ENCODE results near the gene MTUS2. TPM values are rescaled to one million over a fixed set of nuclear protein-coding genes. Genes with fewer than 3 reads are reported as not detected.

Gene MTUS2
- total and polyA plus RNA-seq, 9 of the 15 experiments (the other 6 are each of a cell fraction or from before 2014, with no cell fraction given) = 0.01 to 0.28 (median 0.06) TPM; not detected in 1

DNA sequence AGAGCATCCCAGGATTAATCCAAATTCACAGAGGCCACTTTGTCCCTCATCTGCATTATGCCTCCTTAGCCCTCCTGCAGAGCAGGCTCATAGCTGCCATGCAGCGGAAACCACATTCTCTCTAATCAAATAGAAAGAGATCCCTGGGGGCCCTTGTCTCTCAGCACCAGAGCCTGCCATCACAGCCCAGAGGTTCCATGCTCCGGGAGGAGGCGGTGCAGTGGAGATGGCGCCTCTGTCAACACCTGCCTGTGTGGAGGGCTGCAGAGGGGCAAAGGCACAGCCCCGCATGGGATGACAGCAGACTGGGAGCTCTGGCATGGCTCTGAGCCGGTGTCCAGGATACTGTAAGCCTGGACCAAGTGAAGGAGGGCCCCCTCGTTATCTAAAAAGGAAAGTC is 664.1 kb downstream of the MTUS2 start:
- intact Hi-C loops (cut with micrococcal nuclease) (no loop called here), in situ Hi-C loops (cut with MboI) (no loop called here)
- H3K4me1 ChIP-seq (replicated peaks in 1 of 2; ENCODE audit: control insufficient read depth in 2 of 2, insufficient read depth in 2 of 2, low read length in 2 of 2) = peaks cover 0 to 4% of the 10 kb centered on the region in 2 experiments; a peak in 2 of 5 replicates
- H3K27ac ChIP-seq (ENCODE audit: extremely low read depth, low read depth, low read length) = no peak overlapping the region
- no TSS peak for BruUV-seq (replicated peaks)
- H4K20me1 ChIP-seq (replicated peaks; ENCODE audit: control insufficient read depth, insufficient read depth, low read length) = no peaks in the 10 kb centered on the region
- 7% methylated on average over 7 of the region's 7 CpGs for WGBS (ENCODE audit: insufficient coverage, low coverage, missing lambda C conversion rate)
- CTCF ChIA-PET (ENCODE audit: low intra/inter-chr PET ratio) = no interaction called here
- no peaks in the 10 kb centered on the region for H3K9me1 ChIP-seq (ENCODE audit: control insufficient read depth, insufficient read depth, low read length)
- no peak for ATAC-seq
- POLR2A ChIA-PET = interaction anchor here (0.8 to 1.0 kb wide), 2 partner anchors 12 to 36 kb away, joined by 3 to 4 read pairs; no protein-coding TSS in a partner anchor
- TF ChIP-seq ZBTB12 (CRISPR knock-in tag; IDR thresholded peaks at IDR 0.05) (no peak), CBFA2T3 (IDR thresholded peaks at IDR 0.05) (no peak), ZFP1 (CRISPR knock-in tag; IDR thresholded peaks at IDR 0.05) (no peak), RFX1 (IDR thresholded peaks at IDR 0.05) (no peak), KLF6 (CRISPR knock-in tag; IDR thresholded peaks at IDR 0.05; ENCODE audit: borderline replicate concordance) (no peak), ZNF79 (CRISPR knock-in tag; IDR thresholded peaks at IDR 0.05; ENCODE audit: low read depth) (no peak), NUFIP1 (IDR thresholded peaks at IDR 0.05; ENCODE audit: partially characterized antibody) (no peak), BRF1 (IDR thresholded peaks at IDR 0.05; ENCODE audit: borderline replicate concordance, extremely low read depth, insufficient read length) (no peak), KLF13 (tag; IDR thresholded peaks at IDR 0.05; ENCODE audit: borderline replicate concordance, low read depth) (no peak), DDX20 (tag; IDR thresholded peaks at IDR 0.05; ENCODE audit: low read depth) (no peak), XRCC3 (IDR thresholded peaks at IDR 0.05) (no peak), JUND (IDR thresholded peaks at IDR 0.05; ENCODE audit: borderline replicate concordance, low read depth, low read length) (no peak), JUND (tag; IDR thresholded peaks at IDR 0.05; ENCODE audit: borderline replicate concordance, low read depth, low read length) (no peak), NBN (IDR thresholded peaks at IDR 0.05; ENCODE audit: low read depth) (no peak)
- TF ChIP-seq, protein P1, sequence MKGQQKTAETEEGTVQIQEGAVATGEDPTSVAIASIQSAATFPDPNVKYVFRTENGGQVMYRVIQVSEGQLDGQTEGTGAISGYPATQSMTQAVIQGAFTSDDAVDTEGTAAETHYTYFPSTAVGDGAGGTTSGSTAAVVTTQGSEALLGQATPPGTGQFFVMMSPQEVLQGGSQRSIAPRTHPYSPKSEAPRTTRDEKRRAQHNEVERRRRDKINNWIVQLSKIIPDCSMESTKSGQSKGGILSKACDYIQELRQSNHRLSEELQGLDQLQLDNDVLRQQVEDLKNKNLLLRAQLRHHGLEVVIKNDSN (CRISPR knock-in tag; IDR thresholded peaks at IDR 0.05) = no peak
- TF ChIP-seq, protein P2, sequence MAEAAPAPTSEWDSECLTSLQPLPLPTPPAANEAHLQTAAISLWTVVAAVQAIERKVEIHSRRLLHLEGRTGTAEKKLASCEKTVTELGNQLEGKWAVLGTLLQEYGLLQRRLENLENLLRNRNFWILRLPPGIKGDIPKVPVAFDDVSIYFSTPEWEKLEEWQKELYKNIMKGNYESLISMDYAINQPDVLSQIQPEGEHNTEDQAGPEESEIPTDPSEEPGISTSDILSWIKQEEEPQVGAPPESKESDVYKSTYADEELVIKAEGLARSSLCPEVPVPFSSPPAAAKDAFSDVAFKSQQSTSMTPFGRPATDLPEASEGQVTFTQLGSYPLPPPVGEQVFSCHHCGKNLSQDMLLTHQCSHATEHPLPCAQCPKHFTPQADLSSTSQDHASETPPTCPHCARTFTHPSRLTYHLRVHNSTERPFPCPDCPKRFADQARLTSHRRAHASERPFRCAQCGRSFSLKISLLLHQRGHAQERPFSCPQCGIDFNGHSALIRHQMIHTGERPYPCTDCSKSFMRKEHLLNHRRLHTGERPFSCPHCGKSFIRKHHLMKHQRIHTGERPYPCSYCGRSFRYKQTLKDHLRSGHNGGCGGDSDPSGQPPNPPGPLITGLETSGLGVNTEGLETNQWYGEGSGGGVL (CRISPR knock-in tag; IDR thresholded peaks at IDR 0.05) = no peak
- no peak for DNase-seq (ENCODE audit: extremely low read depth in 1 of 4, low spot score in 3 of 4)
- no peak overlapping the region for H3K4me3 ChIP-seq
- H2AFZ ChIP-seq (ENCODE audit: low read depth, low read length) = no peak overlapping the region
- peaks cover 26 to 66% of the 10 kb centered on the region in 2 experiments for H3K27me3 ChIP-seq (ENCODE audit: control insufficient read depth in 2 of 2, insufficient read depth in 2 of 2, low read length in 2 of 2)
- no peaks in the 10 kb centered on the region for H3K9me3 ChIP-seq (replicated peaks; ENCODE audit: control insufficient read depth, insufficient read depth, low read depth, low read length)
- no peaks in the 10 kb centered on the region for H3K79me2 ChIP-seq (ENCODE audit: control insufficient read depth, insufficient read depth, low read length)
- H3K9ac ChIP-seq (ENCODE audit: insufficient read depth in 1 of 2, low read depth in 2 of 2, low read length in 2 of 2) = no peak overlapping the region
- H3K4me2 ChIP-seq (ENCODE audit: insufficient read depth, low read length) = no peak overlapping the region
- no peak for FAIRE-seq
- no peaks in the 10 kb centered on the region for H3K36me3 ChIP-seq (ENCODE audit: control insufficient read depth, insufficient read depth, low read length)

Measured in K562 (cell line).